Activated effector memory CD4-positive, alpha-beta T cell treated with Interleukin-2 at 50 U/mL for 16 hours (primary cell): ENCODE results near the gene ERI2.
"Not testable (repeated sequence)": the region's sequence is repeated elsewhere in the genome, so short reads cannot be mapped to it uniquely, and the experiment has no call there.

Experiments
- DNase-seq: peaks from one replicate; pipeline ENCODE4 v3.0.0-alpha.2; 2020

Gene ERI2

GRCh38 chr16:20762404-20763123 lies 43.7 kb downstream of the ERI2 start:
- no peak for DNase-seq

GRCh38 chr16:20761175-20761574 lies 45.1 kb downstream of the ERI2 start:
- DNase-seq = no peak

GRCh38 chr16:20760346-20760745 lies 45.9 kb downstream of the ERI2 start:
- no peak for DNase-seq

GRCh38 chr16:20755799-20756198 lies 50.5 kb downstream of the ERI2 start:
- DNase-seq = not testable (repeated sequence)

- no peak for DNase-seq
Observed at GRCh38 chr16:20755238-20755637, 51.0 kb downstream of the ERI2 start.

GRCh38 chr16:20753727-20754126 lies 52.5 kb downstream of the ERI2 start:
- no peak for DNase-seq

- DNase-seq = no peak
Observed at GRCh38 chr16:20750558-20750957, 55.7 kb downstream of the ERI2 start.

GRCh38 chr16:20749474-20749873 lies 56.8 kb downstream of the ERI2 start:
- no peak for DNase-seq

- DNase-seq = no peak
Observed at GRCh38 chr16:20747030-20747816, 59.0 kb downstream of the ERI2 start.

- DNase-seq = no peak
Observed at GRCh38 chr16:20746461-20746860, 59.8 kb downstream of the ERI2 start.
